H1 (cell line): ENCODE data around the gene BLOC1S1. TPM values are rescaled to one million over a fixed set of nuclear protein-coding genes. Genes with fewer than 3 reads are reported as not detected.

Experiments
- CTCF ChIA-PET: fragments of 300-600 bp; sonication (Branson Sonifier 250); formaldehyde crosslinking; loops from one replicate; lab custom pipeline; 2021; ENCODE audit not compliant: partially characterized antibody; lab: Charles Lee
- POLR2A ChIA-PET: fragments of 300-600 bp; sonication (Branson Sonifier 250); formaldehyde crosslinking; loops from one replicate; lab custom pipeline; 2021; ENCODE audit warnings: inconsistent platforms; ENCODE audit not compliant: partially characterized antibody; lab: Charles Lee
- DNase-seq, 2 experiments: peaks; one replicate each; pipeline versions ENCODE4 v3.0.0 to v3.0.0-alpha.2; 2010 to 2022; ENCODE audit warnings: low spot score in 2 of 2, low read depth in 1 of 2, mixed read lengths in 1 of 2
- FAIRE-seq: peaks from 2 replicates; lab custom pipeline; 2011; peaks lifted over from hg19 to GRCh38; lab: Jason Lieb, UNC
- H2AFZ ChIP-seq: 2 replicates; pipeline ENCODE4 v1.8.1; 2012; ENCODE audit warnings: low read length, inconsistent platforms
- H2AK5ac ChIP-seq: 2 replicates; pipeline ENCODE4 v1.6.1; 2013; ENCODE audit warnings: low read depth, low read length
- H2BK120ac ChIP-seq: replicated peaks from 2 replicates; pipeline ENCODE3; 2013; ENCODE audit warnings: low read depth, low read length, inconsistent platforms
- H2BK12ac ChIP-seq: 2 replicates; pipeline ENCODE4 v1.6.1; 2013; ENCODE audit warnings: low read depth, low read length
- H2BK15ac ChIP-seq: 2 replicates; pipeline ENCODE4 v1.6.1; 2013; ENCODE audit warnings: low read length
- H2BK20ac ChIP-seq: 2 replicates; pipeline ENCODE4 v1.6.1; 2013; ENCODE audit warnings: low read length
- H2BK5ac ChIP-seq: 2 replicates; pipeline ENCODE4 v1.6.1; 2013; ENCODE audit warnings: low read depth, low read length
- H3K14ac ChIP-seq: 2 replicates; pipeline ENCODE4 v1.6.1; 2013; ENCODE audit warnings: inconsistent platforms; ENCODE audit not compliant: insufficient read length
- H3K18ac ChIP-seq: 2 replicates; pipeline ENCODE4 v1.6.1; 2013; ENCODE audit warnings: low read length; ENCODE audit errors: extremely low read depth
- H3K23ac ChIP-seq: 2 replicates; pipeline ENCODE4 v1.6.1; 2013; ENCODE audit warnings: inconsistent platforms; ENCODE audit not compliant: insufficient read length
- H3K23me2 ChIP-seq: 2 replicates; pipeline ENCODE4 v1.6.1; 2013; ENCODE audit warnings: low read depth, low read length
- H3K27ac ChIP-seq: 2 replicates; pipeline ENCODE4 v1.6.1; 2011; ENCODE audit warnings: low read depth, low read length, inconsistent platforms
- H3K27me3 ChIP-seq, 4 experiments: replicated peaks in 1 of 4; 1 replicate in 1 of 4; 2 replicates in 3 of 4; pipeline versions ENCODE4 v1.6.1 to v1.8.1; 2011 to 2013; ENCODE audit warnings: low read length in 3 of 4, mild to moderate bottlenecking in 3 of 4, inconsistent platforms in 2 of 4, mixed read lengths in 2 of 4, moderate library complexity in 1 of 4; ENCODE audit not compliant: control insufficient read depth in 3 of 4, insufficient read depth in 3 of 4; ENCODE audit errors: extremely low read depth in 1 of 4
- H3K36me3 ChIP-seq, 4 experiments: 2 replicates each; pipeline versions ENCODE4 v1.6.1 to v1.8.1; 2011 to 2013; ENCODE audit warnings: mild to moderate bottlenecking in 4 of 4, low read length in 3 of 4, moderate library complexity in 2 of 4, control low read depth in 1 of 4, inconsistent platforms in 1 of 4; ENCODE audit not compliant: insufficient read depth in 4 of 4, control insufficient read depth in 2 of 4
- H3K4ac ChIP-seq: replicated peaks from 2 replicates; pipeline ENCODE3; 2013; ENCODE audit warnings: low read length, low read depth, mixed read lengths, inconsistent platforms; ENCODE audit not compliant: insufficient read length
- H3K4me1 ChIP-seq, 4 experiments: replicated peaks in 1 of 4; 1 replicate in 1 of 4; 2 replicates in 3 of 4; pipeline versions ENCODE4 v1.6.1 to v1.8.1; 2011 to 2013; ENCODE audit warnings: low read length in 3 of 4, inconsistent platforms in 2 of 4, mixed read lengths in 1 of 4; ENCODE audit not compliant: insufficient read depth in 4 of 4, control insufficient read depth in 3 of 4
- H3K4me2 ChIP-seq, 2 experiments: 2 replicates each; pipeline versions ENCODE4 v1.6.1 to v1.8.1; 2011 to 2013; ENCODE audit warnings: low read depth in 2 of 2, low read length in 2 of 2, control low read depth in 1 of 2, inconsistent platforms in 1 of 2, mild to moderate bottlenecking in 1 of 2; ENCODE audit not compliant: insufficient read depth in 1 of 2
- H3K4me3 ChIP-seq, 4 experiments: fragments of 200-600, 300-600 bp in 1 of 4; sonication (generic), shearing (Covaris generic), sonication (Bioruptor Twin) in 1 of 4; 2 replicates each; pipeline versions ENCODE4 v1.5.1 to v1.8.1; 2011 to 2016; ENCODE audit warnings: low read length in 4 of 4, low read depth in 3 of 4, control low read depth in 2 of 4, inconsistent platforms in 2 of 4, mild to moderate bottlenecking in 2 of 4, mixed read lengths in 1 of 4, moderate library complexity in 1 of 4; ENCODE audit not compliant: insufficient read depth in 2 of 4; ENCODE audit errors: extremely low read depth in 1 of 4
- H3K56ac ChIP-seq: replicated peaks from 2 replicates; pipeline ENCODE3; 2013; ENCODE audit warnings: low read depth, mild to moderate bottlenecking, mixed read lengths, low read length, inconsistent platforms; ENCODE audit not compliant: insufficient read length
- H3K79me1 ChIP-seq: 2 replicates; pipeline ENCODE4 v1.6.1; 2013; ENCODE audit warnings: low read depth, low read length, control low read depth
- H3K79me2 ChIP-seq, 2 experiments: 2 replicates each; pipeline versions ENCODE4 v1.6.1 to v1.8.1; 2012 to 2013; ENCODE audit warnings: low read length in 2 of 2, mild to moderate bottlenecking in 2 of 2, inconsistent platforms in 1 of 2; ENCODE audit not compliant: insufficient read depth in 2 of 2, control insufficient read depth in 1 of 2
- H3K9ac ChIP-seq, 4 experiments: replicated peaks in 1 of 4; 1 replicate in 1 of 4; 2 replicates in 3 of 4; pipeline versions ENCODE4 v1.6.1 to v1.8.1; 2011 to 2013; ENCODE audit warnings: low read depth in 3 of 4, low read length in 3 of 4, control low read depth in 2 of 4, mild to moderate bottlenecking in 2 of 4, moderate library complexity in 2 of 4, inconsistent platforms in 1 of 4; ENCODE audit errors: extremely low read depth in 1 of 4
- H3K9me3 ChIP-seq, 2 experiments: 2 replicates each; pipeline versions ENCODE4 v1.6.1 to v1.8.1; 2012 to 2013; ENCODE audit warnings: mild to moderate bottlenecking in 2 of 2, moderate library complexity in 2 of 2, control low read depth in 1 of 2, inconsistent platforms in 1 of 2, low read depth in 1 of 2, low read length in 1 of 2, mixed read lengths in 1 of 2; ENCODE audit not compliant: insufficient read depth in 2 of 2
- H4K20me1 ChIP-seq, 2 experiments: replicated peaks in 1 of 2; 2 replicates each; pipeline versions ENCODE3 to v1.8.1; 2011 to 2013; ENCODE audit warnings: inconsistent platforms in 2 of 2, low read length in 2 of 2, mild to moderate bottlenecking in 1 of 2; ENCODE audit not compliant: insufficient read depth in 2 of 2, control insufficient read depth in 1 of 2
- H4K5ac ChIP-seq: 2 replicates; pipeline ENCODE4 v1.6.1; 2013; ENCODE audit warnings: low read length, low read depth, mixed read lengths, inconsistent platforms; ENCODE audit not compliant: insufficient read length
- H4K8ac ChIP-seq: 2 replicates; pipeline ENCODE4 v1.8.0; 2013; ENCODE audit warnings: mild to moderate bottlenecking, moderate library complexity, low read length, inconsistent platforms; ENCODE audit not compliant: insufficient read depth; ENCODE audit errors: extremely low read depth
- H4K91ac ChIP-seq: replicated peaks from 2 replicates; pipeline ENCODE3; 2013; ENCODE audit warnings: low read length, mixed read lengths, inconsistent platforms; ENCODE audit not compliant: insufficient read length
- CEBPB ChIP-seq: IDR thresholded peaks from 2 replicates; pipeline ENCODE4 v1.6.1; 2012; ENCODE audit warnings: low read depth, low read length
- CREB1 ChIP-seq: IDR thresholded peaks from 2 replicates; pipeline ENCODE4 v1.6.1; 2012; ENCODE audit warnings: inconsistent platforms
- CTBP2 ChIP-seq: IDR thresholded peaks from 2 replicates; pipeline ENCODE4 v1.7.0; 2011; ENCODE audit warnings: borderline replicate concordance, mild to moderate bottlenecking, moderate library complexity, mixed read lengths, low read length; ENCODE audit not compliant: insufficient read depth, insufficient read length
- FOSL1 ChIP-seq: IDR thresholded peaks from 2 replicates; pipeline ENCODE4 v1.6.1; 2011; ENCODE audit warnings: mild to moderate bottlenecking, low read depth, low read length, moderate library complexity; ENCODE audit not compliant: insufficient read depth
- RFX5 ChIP-seq: IDR thresholded peaks from 2 replicates; pipeline ENCODE4 v1.6.1; 2011; ENCODE audit warnings: low read depth, low read length, improper control_type of control experiment, borderline replicate concordance
- SP4 ChIP-seq: IDR thresholded peaks from 2 replicates; pipeline ENCODE4 v1.6.1; 2012; ENCODE audit warnings: low read length, inconsistent platforms
- TAF7 ChIP-seq: optimal IDR thresholded peaks from 2 replicates; pipeline ENCODE3; 2011; ENCODE audit warnings: low read depth, mild to moderate bottlenecking, inconsistent platforms, low read length, moderate library complexity, borderline replicate concordance
- WGBS, 2 experiments: shearing (Covaris generic) in 1 of 2; methylation state at CpG; one replicate each; pipeline versions ENCODE4 v1.1.6 to v1.1.7; 2013 to 2015; ENCODE audit warnings: low lambda C conversion rate in 2 of 2, mixed read lengths in 2 of 2, inconsistent platforms in 1 of 2, low coverage in 1 of 2, missing lambda C conversion rate in 1 of 2; ENCODE audit not compliant: insufficient replicate concordance in 2 of 2, insufficient coverage in 1 of 2, insufficient read length in 1 of 2; ENCODE audit errors: extremely low coverage in 1 of 2, missing lambda C conversion rate in 1 of 2; 5-methylcytosine and 5-hydroxymethylcytosine counted together
- polyA plus RNA-seq, 7 experiments: library from polyadenylated mRNA; depleted of rRNA in 3 of 7; stranded (reverse) in 5 of 7; unstranded in 2 of 7; fragments of >200 nt in 5 of 7; fragments of 200-250 nt in 2 of 7; gene quantifications; 1 replicate in 5 of 7; 2 replicates in 1 of 7; 4 replicates in 1 of 7; pipeline versions ENCODE4 v1.2.1 to v1.2.3, GENCODE V29; 2011 to 2013; ENCODE audit warnings: missing spikeins in 2 of 7, mixed read lengths in 2 of 7
- total RNA-seq: library from RNA; stranded (reverse); fragmentation: NEBNext Ultra II Directional; extraction: Animal tissue kit (Norgen Biotek cat#: 25700); gene quantifications from 2 replicates; pipeline ENCODE4 v1.2.1, GENCODE V29; 2021
- TF ChIP-seq, protein P1 (sequence below): IDR thresholded peaks from 2 replicates; pipeline ENCODE4 v1.6.1; 2012; ENCODE audit warnings: low read length, inconsistent platforms
- TF ChIP-seq, protein P2 (sequence below): IDR thresholded peaks from 2 replicates; pipeline ENCODE4 v1.6.1; 2012; ENCODE audit warnings: inconsistent platforms

The BLOC1S1 gene
- total and polyA plus RNA-seq, 2 of the 8 experiments (the other 6 are each of a cell fraction or from before 2014, with no cell fraction given): 91.1 to 185 TPM

GRCh38 chr12:55712700-55713415 is 3.0 kb upstream of the BLOC1S1 start:
- H2BK20ac ChIP-seq: no peak overlapping the region
- no peak overlapping the region for H2BK5ac ChIP-seq
- no peak overlapping the region for H3K56ac ChIP-seq
- H3K4me3 ChIP-seq: no peak overlapping the region
- no peak overlapping the region for H2BK12ac ChIP-seq
- ChIA-PET POLR2A (interaction anchor here (0.7 to 2.0 kb wide), 5 partner anchors 8 to 261 kb away, joined by 3 to 11 read pairs (median 3); partner anchors contain the start of genes CD63, RAB5B and RDH5), CTCF (interaction anchor here (0.6 to 4.6 kb wide), 8 partner anchors 8 to 97 kb away, joined by 3 to 30 read pairs (median 4); a partner anchor contains a TSS)
- no peak for FAIRE-seq
- H2BK15ac ChIP-seq: 0 out of 2 replicates have a peak overlapping the region, but pooled peaks have one; percentile 12
- 92% methylated on average over 1 of the region's 1 CpG; no CpG with 5 or more reads in 1 of the 2 experiments for WGBS, 2 experiments
- no peak overlapping the region for H3K23ac ChIP-seq
- peak overlapping the region; percentile 47; the same call in 1 of the 2 replicates for H2AK5ac ChIP-seq
- no peak overlapping the region for H4K5ac ChIP-seq
- no peak for DNase-seq
- no peak overlapping the region for H4K8ac ChIP-seq
- H3K27me3 ChIP-seq: no peaks in the 10 kb centered on the region; a peak in 3 of 7 replicates
- no peak overlapping the region for H3K4ac ChIP-seq
- H3K79me2 ChIP-seq: peaks cover 0 to 9% of the 10 kb centered on the region in 2 experiments; a peak in 1 of 4 replicates
- no peak overlapping the region for H2AFZ ChIP-seq
- no peak overlapping the region for H3K4me2 ChIP-seq
- no peak overlapping the region for H3K27ac ChIP-seq
- peaks cover 5% of the 10 kb centered on the region for H3K79me1 ChIP-seq
- H3K9me3 ChIP-seq: no peaks in the 10 kb centered on the region
- H2BK120ac ChIP-seq: no peak overlapping the region
- H3K14ac ChIP-seq: no peak overlapping the region
- no peaks in the 10 kb centered on the region for H3K36me3 ChIP-seq
- TF ChIP-seq CREB1 (no peak), SP4 (no peak), CEBPB (no peak), CTBP2 (no peak), TAF7 (no peak), FOSL1 (no peak), RFX5 (no peak)
- TF ChIP-seq, protein P1, sequence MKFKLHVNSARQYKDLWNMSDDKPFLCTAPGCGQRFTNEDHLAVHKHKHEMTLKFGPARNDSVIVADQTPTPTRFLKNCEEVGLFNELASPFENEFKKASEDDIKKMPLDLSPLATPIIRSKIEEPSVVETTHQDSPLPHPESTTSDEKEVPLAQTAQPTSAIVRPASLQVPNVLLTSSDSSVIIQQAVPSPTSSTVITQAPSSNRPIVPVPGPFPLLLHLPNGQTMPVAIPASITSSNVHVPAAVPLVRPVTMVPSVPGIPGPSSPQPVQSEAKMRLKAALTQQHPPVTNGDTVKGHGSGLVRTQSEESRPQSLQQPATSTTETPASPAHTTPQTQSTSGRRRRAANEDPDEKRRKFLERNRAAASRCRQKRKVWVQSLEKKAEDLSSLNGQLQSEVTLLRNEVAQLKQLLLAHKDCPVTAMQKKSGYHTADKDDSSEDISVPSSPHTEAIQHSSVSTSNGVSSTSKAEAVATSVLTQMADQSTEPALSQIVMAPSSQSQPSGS: no peak
- TF ChIP-seq, protein P2, sequence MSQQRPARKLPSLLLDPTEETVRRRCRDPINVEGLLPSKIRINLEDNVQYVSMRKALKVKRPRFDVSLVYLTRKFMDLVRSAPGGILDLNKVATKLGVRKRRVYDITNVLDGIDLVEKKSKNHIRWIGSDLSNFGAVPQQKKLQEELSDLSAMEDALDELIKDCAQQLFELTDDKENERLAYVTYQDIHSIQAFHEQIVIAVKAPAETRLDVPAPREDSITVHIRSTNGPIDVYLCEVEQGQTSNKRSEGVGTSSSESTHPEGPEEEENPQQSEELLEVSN: no peak
- TF ChIP-seq, all 59 proteins: peak for 0
- no peaks in the 10 kb centered on the region for H4K20me1 ChIP-seq
- no peak overlapping the region for H3K9ac ChIP-seq
- H3K4me1 ChIP-seq: peaks cover 6 to 24% (median 13%) of the 10 kb centered on the region in 4 experiments
- H3K23me2 ChIP-seq: peaks cover 16% of the 10 kb centered on the region
- H3K18ac ChIP-seq: no peak overlapping the region
- H4K91ac ChIP-seq: no peak overlapping the region
